PC-3 (cell line): ENCODE data around the gene C1GALT1. TPM values are rescaled to one million over a fixed set of nuclear protein-coding genes. Genes with fewer than 3 reads are reported as not detected.

ENCODE experiments used
- ATAC-seq: fragments of 200-7000 bp; cut with Tn5 transposase; 2 replicates; pipeline ENCODE4 v1.9.1; 2020; ENCODE audit warnings: mild to moderate bottlenecking, moderate library complexity
- BruUV-seq: library from RNA; stranded (reverse); fragments of 400-500 nt; replicated peaks from 2 replicates; lab custom pipeline; 2021; lab: Mats Ljungman, UMichigan
- CTCF ChIA-PET: fragments of 300-600 bp; sonication (Branson Sonifier 250); formaldehyde crosslinking; loops from one replicate; lab custom pipeline; 2022; ENCODE audit warnings: antibody characterized with exemption; lab: Charles Lee
- POLR2A ChIA-PET: fragments of 300-600 bp; sonication (Branson Sonifier 250); formaldehyde crosslinking; loops from one replicate; lab custom pipeline; 2022; ENCODE audit warnings: antibody characterized with exemption; ENCODE audit not compliant: unreplicated experiment; lab: Charles Lee
- DNase-seq: peaks from one replicate; pipeline ENCODE4 v3.0.0-alpha.2; 2015
- H2AFZ ChIP-seq: fragments of 300-600 bp; sonication (generic); 2 replicates; pipeline ENCODE4 v1.6.0; 2016; ENCODE audit warnings: antibody characterized with exemption, low read length
- H3F3A ChIP-seq: fragments of 300-600 bp; sonication (generic); one replicate; pipeline ENCODE4 v1.6.0; 2017; ENCODE audit warnings: antibody characterized with exemption, low read length, control low read depth, mild to moderate bottlenecking; ENCODE audit not compliant: unreplicated experiment
- H3K27ac ChIP-seq: fragments of 300-600 bp; sonication (generic); 2 replicates; pipeline ENCODE4 v1.5.1; 2016; ENCODE audit warnings: mild to moderate bottlenecking, low read length
- H3K27me3 ChIP-seq: fragments of 300-600 bp; sonication (generic); 2 replicates; pipeline ENCODE4 v1.6.1; 2016; ENCODE audit warnings: low read length, mixed read lengths
- H3K36me3 ChIP-seq: fragments of 300-600 bp; sonication (generic); 2 replicates; pipeline ENCODE4 v1.6.1; 2016; ENCODE audit warnings: low read depth, mixed run types, low read length, mixed read lengths
- H3K4me1 ChIP-seq: fragments of 300-600 bp; sonication (generic); 2 replicates; pipeline ENCODE4 v1.5.1; 2016; ENCODE audit warnings: low read length; ENCODE audit not compliant: insufficient read depth
- H3K4me2 ChIP-seq: fragments of 300-600 bp; sonication (generic); 2 replicates; pipeline ENCODE4 v1.6.0; 2016; ENCODE audit warnings: low read length
- H3K4me3 ChIP-seq: fragments of 300-600 bp; sonication (generic); 2 replicates; pipeline ENCODE4 v1.5.1; 2016; ENCODE audit warnings: mild to moderate bottlenecking, low read length, mixed read lengths
- H3K79me2 ChIP-seq: fragments of 300-600 bp; sonication (generic); 2 replicates; pipeline ENCODE4 v1.6.1; 2017; ENCODE audit warnings: low read length, mixed read lengths
- H3K9ac ChIP-seq: fragments of 300-600 bp; sonication (generic); 2 replicates; pipeline ENCODE4 v1.6.0; 2016; ENCODE audit warnings: mild to moderate bottlenecking, low read length
- H3K9me2 ChIP-seq: fragments of 300-600 bp; sonication (generic); replicated peaks from 2 replicates; pipeline ENCODE4 v1.6.1; 2016; ENCODE audit warnings: mixed run types, low read length, mixed read lengths
- H3K9me3 ChIP-seq: fragments of 300-600 bp; sonication (generic); 2 replicates; pipeline ENCODE4 v1.6.1; 2016; ENCODE audit warnings: low read length, mixed read lengths
- H4K20me1 ChIP-seq: fragments of 300-600 bp; sonication (generic); 2 replicates; pipeline ENCODE4 v1.6.1; 2016; ENCODE audit warnings: low read length, mixed read lengths
- CTCF ChIP-seq: fragments of 300-600 bp; sonication (generic); conservative IDR thresholded peaks from 2 replicates; pipeline ENCODE4 v1.5.1; 2017; ENCODE audit warnings: antibody characterized with exemption, low read depth, mild to moderate bottlenecking, low read length
- EZH2 ChIP-seq: fragments of 300-600 bp; sonication (generic); IDR thresholded peaks from one replicate; pipeline ENCODE4 v1.6.1; 2017; ENCODE audit warnings: antibody characterized with exemption, mild to moderate bottlenecking, low read length; ENCODE audit not compliant: unreplicated experiment
- EZH2phosphoT487 ChIP-seq: fragments of 300-600 bp; sonication (generic); IDR thresholded peaks from 2 replicates; pipeline ENCODE4 v1.6.1; 2018; ENCODE audit warnings: mild to moderate bottlenecking, antibody characterized with exemption, low read length, borderline replicate concordance
- intact Hi-C: fragments of 100-400 bp; cut with micrococcal nuclease; formaldehyde crosslinking; loops from 2 replicates; pipeline ENCODE4 v1.9.0; 2023
- total RNA-seq: library from RNA; depleted of rRNA; stranded (reverse); fragments of >200 nt; gene quantifications from 2 replicates; pipeline ENCODE4 v1.2.3, GENCODE V29; 2014

C1GALT1 gene
- total RNA-seq, 1 experiment from 2014 or later, result 32.3 TPM

GRCh38 chr7:7188091-7188490 is 5.7 kb downstream of the C1GALT1 start:
- Histone ChIP-seq H3K79me2 (peaks cover 93% of the 10 kb centered on the region), H3K9me3 (no peaks in the 10 kb centered on the region), H2AFZ (no peak overlapping the region), H4K20me1 (peaks cover 3% of the 10 kb centered on the region; the same call in 1 of the 2 replicates), H3F3A (no peaks in the 10 kb centered on the region), H3K27ac (no peak overlapping the region), H3K4me3 (no peak overlapping the region), H3K4me2 (no peak overlapping the region), H3K36me3 (peaks cover 2% of the 10 kb centered on the region; the same call in 1 of the 2 replicates), H3K27me3 (no peaks in the 10 kb centered on the region), H3K4me1 (peaks cover 11% of the 10 kb centered on the region; the same call in 1 of the 2 replicates), H3K9me2 (no peaks in the 10 kb centered on the region), H3K9ac (no peak overlapping the region)
- DNase-seq (no peak), ATAC-seq (no peak)
- ChIA-PET CTCF (no interaction called here), POLR2A (no interaction called here)
- intact Hi-C loops, result no loop called here
- no TSS peak for BruUV-seq
- TF ChIP-seq EZH2phosphoT487, result no peak
- no peak for TF ChIP-seq EZH2

GRCh38 chr7:7188742-7189141 is 6.4 kb downstream of the C1GALT1 start:
- Histone ChIP-seq H4K20me1 (peaks cover 3% of the 10 kb centered on the region; the same call in 1 of the 2 replicates), H3K9me2 (no peaks in the 10 kb centered on the region), H3K27me3 (no peaks in the 10 kb centered on the region), H3K4me3 (no peak overlapping the region), H3K4me2 (no peak overlapping the region), H3K9me3 (no peaks in the 10 kb centered on the region), H3K79me2 (peaks cover 93% of the 10 kb centered on the region), H3K9ac (no peak overlapping the region), H3K36me3 (peaks cover 2% of the 10 kb centered on the region; the same call in 1 of the 2 replicates), H3F3A (no peaks in the 10 kb centered on the region), H3K27ac (no peak overlapping the region), H2AFZ (no peak overlapping the region), H3K4me1 (peaks cover 11% of the 10 kb centered on the region; the same call in 1 of the 2 replicates)
- CTCF ChIA-PET, result no interaction called here
- no peak for TF ChIP-seq EZH2
- TF ChIP-seq CTCF, result no peak
- TF ChIP-seq EZH2phosphoT487, result no peak
- DNase-seq (no peak), ATAC-seq (no peak)
- POLR2A ChIA-PET, result interaction anchor here (0.6 kb wide), 1 partner anchor 60 kb away, joined by 3 read pairs; no protein-coding TSS in a partner anchor
- intact Hi-C loops, result no loop called here
- no TSS peak for BruUV-seq

- H3K4me1 ChIP-seq, result no peaks in the 10 kb centered on the region
- DNase-seq (no peak), ATAC-seq (no peak)
- no peak for TF ChIP-seq EZH2phosphoT487
- no peak for TF ChIP-seq CTCF
- TF ChIP-seq EZH2, result no peak
- no peak overlapping the region for H3K27ac ChIP-seq
- BruUV-seq, result no TSS peak
- intact Hi-C loops, result no loop called here
- no peak overlapping the region for H3K9ac ChIP-seq
- H3K79me2 ChIP-seq, result peaks cover 93% of the 10 kb centered on the region
- POLR2A ChIA-PET, result no interaction called here
- H3K4me3 ChIP-seq, result no peak overlapping the region
- H3K9me2 ChIP-seq, result no peaks in the 10 kb centered on the region
- no peak overlapping the region for H3K4me2 ChIP-seq
- H3F3A ChIP-seq, result no peaks in the 10 kb centered on the region
- no peaks in the 10 kb centered on the region for H3K27me3 ChIP-seq
- H3K36me3 ChIP-seq, result peaks cover 2% of the 10 kb centered on the region; the same call in 1 of the 2 replicates
- H3K9me3 ChIP-seq, result no peaks in the 10 kb centered on the region
- CTCF ChIA-PET, result no interaction called here
- H4K20me1 ChIP-seq, result no peaks in the 10 kb centered on the region
- H2AFZ ChIP-seq, result no peak overlapping the region
Measured at GRCh38 chr7:7190142-7190541, 7.8 kb downstream of the C1GALT1 start.
